BLaER1 treated with 17β-estradiol and CSF1 and Interleukin-3, amounts not matched to agents 10 nM and 100 nM (cell line): ENCODE data around the gene GNAQ.
A peak's percentile ranks its signal among the peaks of the same experiment; 100 is the strongest.

Experiments
- H3K27ac ChIP-seq, 11 experiments: shearing (Covaris generic); formaldehyde crosslinking; 2 replicates each; pipeline ENCODE4 v1.8.1; 2022
- H3K27me3 ChIP-seq, 11 experiments: shearing (Covaris generic); formaldehyde crosslinking; 2 replicates each; pipeline ENCODE4 v1.8.1; 2022
- H3K36me3 ChIP-seq, 11 experiments: shearing (Covaris generic); formaldehyde crosslinking; 2 replicates each; pipeline ENCODE4 v1.8.1; 2022
- H3K4me1 ChIP-seq, 10 experiments: shearing (Covaris generic); formaldehyde crosslinking; 2 replicates each; pipeline ENCODE4 v1.8.1; 2022
- H3K4me2 ChIP-seq, 11 experiments: shearing (Covaris generic); formaldehyde crosslinking; 2 replicates each; pipeline ENCODE4 v1.8.1; 2022
- H3K4me3 ChIP-seq, 10 experiments: shearing (Covaris generic); formaldehyde crosslinking; 2 replicates each; pipeline ENCODE4 v1.8.1; 2022
- H3K9ac ChIP-seq, 11 experiments: shearing (Covaris generic); formaldehyde crosslinking; 2 replicates each; pipeline ENCODE4 v1.8.1; 2022
- H3K9me3 ChIP-seq, 11 experiments: shearing (Covaris generic); formaldehyde crosslinking; replicated peaks in 1 of 11; 2 replicates each; pipeline ENCODE4 v1.8.1; 2022
- H4K20me1 ChIP-seq, 11 experiments: shearing (Covaris generic); formaldehyde crosslinking; 2 replicates each; pipeline ENCODE4 v1.8.1; 2022
- Cebpa-rat ChIP-seq, 11 experiments: shearing (Covaris generic); IDR thresholded peaks; 2 replicates each; pipeline ENCODE4 v1.8.1; 2022

The GNAQ gene

DNA sequence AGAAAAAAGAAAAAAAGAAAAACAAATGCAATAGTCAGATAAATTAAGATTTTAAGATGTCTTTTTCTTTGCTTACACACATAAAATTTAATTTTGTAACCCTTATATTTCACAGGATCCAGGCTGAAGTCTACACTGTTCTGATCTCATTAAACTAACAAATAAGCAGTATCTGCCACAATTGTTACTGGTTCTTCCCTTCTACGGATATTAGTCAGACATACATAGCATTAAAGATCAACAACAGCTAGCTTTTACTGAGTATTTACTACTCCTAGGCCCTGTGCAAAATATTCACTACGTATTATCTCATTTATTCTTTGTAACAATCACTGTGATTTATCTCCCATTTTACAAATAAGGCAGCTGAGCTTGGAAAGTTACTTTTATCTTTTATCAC is 34.9 kb downstream of the GNAQ start:
- H3K27me3 ChIP-seq: no peaks in the 10 kb centered on the region
- no peak overlapping the region for H3K9ac ChIP-seq
- peaks cover 25 to 98% (median 59%) of the 10 kb centered on the region in 11 experiments for H4K20me1 ChIP-seq
- peaks cover 0 to 26% (median 8%) of the 10 kb centered on the region in 11 experiments; a peak in 12 of 22 replicates for H3K36me3 ChIP-seq
- TF ChIP-seq Cebpa-rat (IDR thresholded peaks at IDR 0.05): no peak
- H3K4me3 ChIP-seq: no peak overlapping the region
- no peak overlapping the region for H3K27ac ChIP-seq
- peak overlapping the region in 5 of 11 experiments; percentile 64 to 89 (median 80); a peak in 8 of 22 replicates for H3K4me2 ChIP-seq
- peaks cover 15 to 69% (median 23%) of the 10 kb centered on the region in 10 experiments for H3K4me1 ChIP-seq
- peaks cover 0 to 10% (median 3%) of the 10 kb centered on the region in 11 experiments; a peak in 4 of 22 replicates for H3K9me3 ChIP-seq

DNA sequence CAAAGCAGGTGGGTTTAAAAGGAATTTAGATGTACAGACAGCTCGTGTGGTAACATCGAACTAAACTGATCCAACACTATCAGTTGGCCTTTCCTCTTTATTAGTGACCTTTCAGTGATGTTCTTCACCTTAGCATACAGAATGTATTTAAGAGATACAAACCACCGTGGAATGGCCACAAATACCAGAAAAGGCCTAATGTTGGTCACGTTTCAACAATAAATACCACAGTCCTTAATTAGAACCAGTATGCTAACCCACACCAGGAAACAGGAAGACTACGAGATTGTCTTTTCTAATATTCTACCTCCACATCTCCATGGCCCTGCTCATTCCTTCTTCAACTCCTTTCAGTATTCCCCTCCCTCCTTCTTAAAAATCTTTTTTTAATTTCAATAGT is 40.4 kb downstream of the GNAQ start:
- Histone ChIP-seq H3K9ac (no peak overlapping the region), H3K4me1 (peaks cover 2 to 46% (median 10%) of the 10 kb centered on the region in 10 experiments; a peak in 17 of 20 replicates), H4K20me1 (peaks cover 0 to 98% (median 36%) of the 10 kb centered on the region in 11 experiments; a peak in 15 of 22 replicates), H3K9me3 (peaks cover 0 to 13% (median 3%) of the 10 kb centered on the region in 11 experiments; a peak in 4 of 22 replicates), H3K27ac (no peak overlapping the region), H3K4me2 (peak overlapping the region in 8 of 11 experiments; percentile 6 to 51 (median 22); a peak in 12 of 22 replicates), H3K4me3 (no peak overlapping the region), H3K36me3 (peaks cover 0 to 59% (median 14%) of the 10 kb centered on the region in 11 experiments; a peak in 13 of 22 replicates), H3K27me3 (no peaks in the 10 kb centered on the region)
- TF ChIP-seq Cebpa-rat (IDR thresholded peaks at IDR 0.05): no peak

- no peak overlapping the region for H3K27ac ChIP-seq
- peaks cover 0 to 13% (median 3%) of the 10 kb centered on the region in 11 experiments; a peak in 4 of 22 replicates for H3K9me3 ChIP-seq
- peaks cover 0 to 63% (median 14%) of the 10 kb centered on the region in 11 experiments; a peak in 13 of 22 replicates for H3K36me3 ChIP-seq
- TF ChIP-seq Cebpa-rat (IDR thresholded peaks at IDR 0.05): no peak
- H3K4me3 ChIP-seq: no peak overlapping the region
- 0 out of 22 replicates have a peak overlapping the region, but pooled peaks of 1 of the 11 experiments have one; percentile 5 for H3K4me2 ChIP-seq
- peaks cover 0 to 98% (median 30%) of the 10 kb centered on the region in 11 experiments; a peak in 13 of 22 replicates for H4K20me1 ChIP-seq
- H3K9ac ChIP-seq: no peak overlapping the region
- H3K27me3 ChIP-seq: no peaks in the 10 kb centered on the region
- H3K4me1 ChIP-seq: peaks cover 2 to 36% (median 10%) of the 10 kb centered on the region in 10 experiments; a peak in 17 of 20 replicates
Measured at GRCh38 chr9:77989909-77990308, 41.7 kb downstream of the GNAQ start.

DNA sequence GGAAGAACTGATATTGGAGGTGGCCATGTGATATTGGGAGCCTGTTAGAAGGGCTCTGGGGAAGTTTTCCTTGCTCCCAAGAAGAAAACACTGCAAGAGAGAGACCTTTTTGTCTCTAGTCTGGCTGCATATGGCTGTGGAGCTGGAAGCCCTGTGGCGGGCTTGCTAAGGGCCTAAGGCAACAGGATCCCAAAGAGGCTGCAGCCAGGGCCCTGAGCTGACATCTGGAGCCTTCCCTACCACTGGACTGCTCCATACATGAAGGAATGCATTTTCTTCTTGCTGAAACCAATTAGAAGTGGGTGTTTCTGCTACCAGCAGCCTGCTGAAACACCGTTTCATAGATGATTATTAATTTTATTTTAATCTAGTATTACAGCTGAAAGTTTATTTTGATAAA is 42.2 kb downstream of the GNAQ start:
- Histone ChIP-seq H3K4me3 (no peak overlapping the region), H3K4me2 (peak overlapping the region in 4 of 11 experiments; percentile 5 to 25 (median 16); a peak in 1 of 22 replicates), H3K36me3 (peaks cover 0 to 67% (median 14%) of the 10 kb centered on the region in 11 experiments; a peak in 13 of 22 replicates), H3K4me1 (peaks cover 2 to 36% (median 10%) of the 10 kb centered on the region in 10 experiments; a peak in 17 of 20 replicates), H3K27ac (no peak overlapping the region), H3K27me3 (no peaks in the 10 kb centered on the region), H4K20me1 (peaks cover 0 to 98% (median 27%) of the 10 kb centered on the region in 11 experiments; a peak in 13 of 22 replicates), H3K9me3 (peaks cover 0 to 13% (median 3%) of the 10 kb centered on the region in 11 experiments; a peak in 4 of 22 replicates), H3K9ac (no peak overlapping the region)
- TF ChIP-seq Cebpa-rat (IDR thresholded peaks at IDR 0.05): no peak

DNA sequence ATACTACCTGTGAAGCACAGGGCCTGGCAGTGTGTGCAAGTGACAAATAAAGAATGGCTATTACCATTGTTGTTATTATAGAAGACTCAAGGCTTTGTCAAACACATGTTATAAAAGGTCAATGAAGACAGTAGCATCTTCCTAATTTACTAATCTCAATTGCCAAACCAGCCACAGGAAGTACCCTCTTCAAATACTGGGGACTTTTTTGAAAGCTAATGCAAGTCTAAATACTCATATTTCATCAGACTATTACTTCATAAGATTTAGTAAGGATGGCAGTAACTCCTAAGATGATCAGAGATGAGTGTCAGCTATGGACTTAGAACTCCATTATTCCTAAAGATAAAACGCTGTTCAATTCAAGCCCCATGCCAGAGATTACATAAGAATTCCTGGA is 43.0 kb downstream of the GNAQ start:
- Histone ChIP-seq H3K4me3 (no peak overlapping the region), H3K36me3 (peaks cover 0 to 68% (median 14%) of the 10 kb centered on the region in 11 experiments; a peak in 13 of 22 replicates), H3K4me1 (peaks cover 4 to 42% (median 11%) of the 10 kb centered on the region in 10 experiments; a peak in 19 of 20 replicates), H3K4me2 (no peak overlapping the region), H3K27me3 (no peaks in the 10 kb centered on the region), H3K9me3 (peaks cover 0 to 13% (median 3%) of the 10 kb centered on the region in 11 experiments; a peak in 4 of 22 replicates), H3K27ac (no peak overlapping the region), H4K20me1 (peaks cover 0 to 98% (median 24%) of the 10 kb centered on the region in 11 experiments; a peak in 13 of 22 replicates), H3K9ac (no peak overlapping the region)
- TF ChIP-seq Cebpa-rat (IDR thresholded peaks at IDR 0.05): no peak

DNA sequence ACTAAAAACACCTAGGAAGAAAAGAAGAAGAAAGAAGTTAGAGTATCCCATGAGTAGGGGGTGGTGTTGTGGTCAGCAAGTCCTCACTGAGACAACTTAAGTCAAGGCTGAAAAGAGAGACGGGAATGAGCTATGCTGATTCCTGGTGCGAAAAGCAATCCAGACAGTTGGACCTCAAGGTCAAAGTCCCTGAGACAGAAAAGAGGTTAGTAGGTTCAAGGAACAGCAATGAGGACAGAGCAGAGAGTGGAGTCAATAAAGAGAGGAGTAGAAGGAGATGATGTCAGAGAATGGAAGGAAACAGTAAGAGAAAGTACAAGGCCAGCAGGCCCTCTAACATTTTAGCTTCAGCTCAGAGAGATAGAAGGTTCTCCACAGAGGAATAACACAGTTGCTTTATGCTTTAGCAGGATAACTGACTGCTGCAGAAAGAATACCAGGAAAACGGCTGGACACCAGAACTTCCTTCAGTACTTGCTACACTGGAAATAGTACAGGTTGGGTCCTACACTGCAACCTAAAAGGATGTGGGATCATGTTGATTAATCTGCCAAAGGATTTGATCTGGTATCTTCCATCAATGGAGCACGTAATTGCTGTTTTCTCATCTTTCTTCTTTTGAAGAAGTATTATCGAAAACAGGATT is 43.6 kb downstream of the GNAQ start:
- H3K9me3 ChIP-seq: peaks cover 0 to 13% (median 3%) of the 10 kb centered on the region in 11 experiments; a peak in 4 of 22 replicates
- H3K4me3 ChIP-seq: no peak overlapping the region
- no peak for TF ChIP-seq Cebpa-rat (IDR thresholded peaks at IDR 0.05)
- peaks cover 0 to 68% (median 14%) of the 10 kb centered on the region in 11 experiments; a peak in 13 of 22 replicates for H3K36me3 ChIP-seq
- H3K4me1 ChIP-seq: peaks cover 10 to 48% (median 17%) of the 10 kb centered on the region in 10 experiments
- no peaks in the 10 kb centered on the region for H3K27me3 ChIP-seq
- H4K20me1 ChIP-seq: peaks cover 0 to 99% (median 30%) of the 10 kb centered on the region in 11 experiments; a peak in 13 of 22 replicates
- no peak overlapping the region for H3K9ac ChIP-seq
- no peak overlapping the region for H3K4me2 ChIP-seq
- H3K27ac ChIP-seq: no peak overlapping the region

- no peaks in the 10 kb centered on the region for H3K27me3 ChIP-seq
- no peak overlapping the region for H3K4me2 ChIP-seq
- H3K36me3 ChIP-seq: peaks cover 0 to 61% (median 13%) of the 10 kb centered on the region in 11 experiments; a peak in 10 of 22 replicates
- H3K9ac ChIP-seq: no peak overlapping the region
- no peak overlapping the region for H3K4me3 ChIP-seq
- no peak overlapping the region for H3K27ac ChIP-seq
- peaks cover 0 to 99% (median 34%) of the 10 kb centered on the region in 11 experiments; a peak in 13 of 22 replicates for H4K20me1 ChIP-seq
- peaks cover 18 to 56% (median 25%) of the 10 kb centered on the region in 10 experiments for H3K4me1 ChIP-seq
- no peak for TF ChIP-seq Cebpa-rat (IDR thresholded peaks at IDR 0.05)
- peaks cover 0 to 7% (median 0%) of the 10 kb centered on the region in 11 experiments; a peak in 3 of 22 replicates for H3K9me3 ChIP-seq
Measured at GRCh38 chr9:77987081-77987656, 44.4 kb downstream of the GNAQ start.

DNA sequence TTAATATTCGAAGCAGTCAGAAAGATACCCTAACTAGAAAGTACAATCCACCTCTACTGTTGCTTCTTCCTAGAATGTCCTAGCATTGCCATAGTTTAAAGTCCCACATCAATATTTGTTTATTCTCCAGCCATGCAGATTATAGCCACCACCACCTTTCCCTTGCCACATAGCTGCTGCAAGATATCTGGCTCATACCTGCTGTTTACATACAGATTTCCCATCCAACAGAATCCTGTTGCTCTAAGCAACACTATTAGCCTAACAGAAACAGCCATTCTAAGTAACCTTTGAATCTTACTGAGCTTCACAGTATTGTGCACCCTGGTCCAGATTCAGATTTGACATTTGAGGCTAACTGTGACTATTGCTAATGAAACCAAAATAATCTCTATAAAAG is 45.6 kb downstream of the GNAQ start:
- no peak for TF ChIP-seq Cebpa-rat (IDR thresholded peaks at IDR 0.05)
- no peak overlapping the region for H3K4me2 ChIP-seq
- no peak overlapping the region for H3K27ac ChIP-seq
- peaks cover 0 to 49% (median 6%) of the 10 kb centered on the region in 11 experiments; a peak in 6 of 22 replicates for H3K36me3 ChIP-seq
- no peak overlapping the region for H3K4me3 ChIP-seq
- peaks cover 25 to 57% (median 28%) of the 10 kb centered on the region in 10 experiments for H3K4me1 ChIP-seq
- no peaks in the 10 kb centered on the region for H3K27me3 ChIP-seq
- peaks cover 0 to 99% (median 44%) of the 10 kb centered on the region in 11 experiments; a peak in 13 of 22 replicates for H4K20me1 ChIP-seq
- no peak overlapping the region for H3K9ac ChIP-seq
- H3K9me3 ChIP-seq: no peaks in the 10 kb centered on the region
